ENCODE measurements around the gene CALR.
A peak's percentile ranks its signal among the peaks of the same experiment; 100 is the strongest.
"Not testable (repeated sequence)": the region's sequence is repeated elsewhere in the genome, so short reads cannot be mapped to it uniquely, and the experiment has no call there.

Gene CALR

DNA sequence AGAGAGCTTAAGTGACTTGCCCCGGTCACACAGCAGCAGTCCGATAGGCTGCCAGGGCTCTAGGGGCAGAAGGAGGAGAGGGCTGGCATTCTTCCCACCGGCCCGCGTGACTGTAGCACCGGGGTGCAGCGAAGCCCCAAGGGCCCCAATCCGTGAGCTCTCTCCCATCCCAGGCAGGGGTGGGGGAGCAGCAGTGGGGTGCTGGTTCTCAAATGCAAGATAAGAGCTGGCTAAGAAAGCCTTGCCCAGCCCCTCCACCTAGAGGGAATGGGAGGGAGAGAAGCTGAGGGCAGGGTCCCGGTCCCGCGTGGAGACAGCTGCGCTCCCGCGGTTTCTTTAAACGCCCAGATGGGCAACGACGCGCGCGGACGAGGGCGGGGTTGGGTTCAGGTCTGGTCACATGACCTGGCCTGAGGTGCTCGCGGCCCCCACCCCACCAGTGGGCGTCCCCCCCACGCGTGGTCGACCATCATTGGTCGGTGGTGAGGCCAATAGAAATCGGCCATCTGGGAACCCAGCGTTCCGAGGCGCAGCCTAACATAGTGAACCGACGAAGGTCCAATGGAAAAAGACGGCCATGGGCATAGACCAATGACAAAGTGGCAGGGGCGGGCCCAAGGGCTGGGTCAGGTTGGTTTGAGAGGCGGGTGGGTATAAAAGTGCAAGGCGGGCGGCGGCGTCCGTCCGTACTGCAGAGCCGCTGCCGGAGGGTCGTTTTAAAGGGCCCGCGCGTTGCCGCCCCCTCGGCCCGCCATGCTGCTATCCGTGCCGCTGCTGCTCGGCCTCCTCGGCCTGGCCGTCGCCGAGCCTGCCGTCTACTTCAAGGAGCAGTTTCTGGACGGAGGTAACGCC is at the start of gene CALR:
Gene CALR, plus strand, starts transcription at position 683 of the 852 bp plus-strand sequence. Its CDS starts 71 bp downstream, at position 754.
- TF ChIP-seq, protein P1, sequence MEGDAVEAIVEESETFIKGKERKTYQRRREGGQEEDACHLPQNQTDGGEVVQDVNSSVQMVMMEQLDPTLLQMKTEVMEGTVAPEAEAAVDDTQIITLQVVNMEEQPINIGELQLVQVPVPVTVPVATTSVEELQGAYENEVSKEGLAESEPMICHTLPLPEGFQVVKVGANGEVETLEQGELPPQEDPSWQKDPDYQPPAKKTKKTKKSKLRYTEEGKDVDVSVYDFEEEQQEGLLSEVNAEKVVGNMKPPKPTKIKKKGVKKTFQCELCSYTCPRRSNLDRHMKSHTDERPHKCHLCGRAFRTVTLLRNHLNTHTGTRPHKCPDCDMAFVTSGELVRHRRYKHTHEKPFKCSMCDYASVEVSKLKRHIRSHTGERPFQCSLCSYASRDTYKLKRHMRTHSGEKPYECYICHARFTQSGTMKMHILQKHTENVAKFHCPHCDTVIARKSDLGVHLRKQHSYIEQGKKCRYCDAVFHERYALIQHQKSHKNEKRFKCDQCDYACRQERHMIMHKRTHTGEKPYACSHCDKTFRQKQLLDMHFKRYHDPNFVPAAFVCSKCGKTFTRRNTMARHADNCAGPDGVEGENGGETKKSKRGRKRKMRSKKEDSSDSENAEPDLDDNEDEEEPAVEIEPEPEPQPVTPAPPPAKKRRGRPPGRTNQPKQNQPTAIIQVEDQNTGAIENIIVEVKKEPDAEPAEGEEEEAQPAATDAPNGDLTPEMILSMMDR (conservative IDR thresholded peaks at IDR 0.05; ENCODE audit: control insufficient read depth, insufficient read depth, low read depth, low read length): no peak
- DNase-seq (ENCODE audit: low read depth): peak; percentile 99

DNA sequence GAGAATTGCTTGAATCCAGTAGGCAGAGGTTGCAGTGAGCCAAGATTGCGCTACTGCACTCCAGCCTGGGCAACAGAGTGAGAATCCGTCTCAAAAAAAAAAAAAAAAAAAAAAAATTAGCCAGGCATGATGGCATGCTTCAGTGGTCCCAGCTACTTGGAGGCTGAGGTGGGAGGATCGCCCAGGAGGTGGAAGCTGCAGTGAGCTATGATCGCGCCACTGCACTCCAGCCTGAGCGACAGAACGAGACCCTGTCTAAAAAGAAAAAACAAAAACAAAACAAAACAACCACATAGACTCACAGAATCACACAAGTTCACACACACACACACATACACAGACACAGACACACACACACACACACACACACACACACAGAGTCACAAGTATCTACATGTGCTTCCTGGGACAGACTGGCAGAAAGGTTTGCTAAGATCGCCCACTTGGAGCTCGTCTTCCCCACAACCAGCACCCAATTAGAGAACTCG is 48.1 kb upstream of the CALR start:
- peak overlapping the region; percentile 31 for H3K4me3 ChIP-seq (ENCODE audit: control insufficient read depth, low read depth, low read length)
- not testable (repeated sequence) for DNase-seq (ENCODE audit: low read depth)

More for the DNA sequence above, at the start of gene CALR:
- H3K4me3 ChIP-seq (ENCODE audit: control insufficient read depth, low read depth, low read length): peak within 1 kb of the TSS; percentile 99

DNA sequence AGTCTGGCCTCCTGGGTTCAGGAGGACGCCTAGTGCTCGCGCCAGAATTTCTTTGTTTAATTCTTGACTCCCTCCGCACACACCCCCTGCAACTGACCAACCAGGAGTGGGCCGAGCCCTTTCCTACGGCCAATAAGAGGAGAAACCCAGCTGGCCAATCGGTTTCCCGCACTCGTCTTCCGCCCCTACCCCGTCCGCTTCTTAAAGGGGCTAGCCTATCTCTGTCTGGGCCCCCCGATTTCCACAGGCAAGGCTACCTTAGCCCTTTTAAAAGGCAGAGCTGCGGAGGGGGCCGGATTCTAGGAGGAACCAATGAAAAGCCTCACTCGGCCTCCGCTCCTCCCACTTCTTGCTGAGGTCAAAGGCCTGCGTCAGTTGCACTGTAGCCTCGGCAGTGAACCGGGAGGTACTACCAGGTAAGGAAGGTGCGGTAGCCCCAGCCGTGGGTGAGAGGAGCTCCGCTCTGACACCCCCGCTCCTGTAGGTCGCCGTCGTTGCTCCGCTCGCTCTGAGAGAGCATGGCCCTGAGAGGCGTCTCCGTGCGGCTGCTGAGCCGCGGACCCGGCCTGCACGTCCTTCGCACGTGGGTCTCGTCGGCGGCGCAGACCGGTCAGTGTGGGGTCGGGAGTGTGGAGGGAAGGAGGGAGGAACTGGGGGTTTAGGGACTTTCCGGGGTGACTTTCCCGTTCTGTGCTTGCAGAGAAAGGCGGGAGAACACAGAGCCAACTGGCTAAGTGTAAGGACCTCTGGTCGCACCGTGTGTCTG is 47.4 kb upstream of the CALR start, which contains the start of gene GCDH:
Gene GCDH, plus strand, starts transcription at position 374 of the 766 bp plus-strand sequence. Its CDS starts 145 bp downstream, at position 519.
- TF ChIP-seq, protein P1 (conservative IDR thresholded peaks at IDR 0.05; ENCODE audit: control insufficient read depth, insufficient read depth, low read depth, low read length): no peak
- peak; percentile 98 for DNase-seq (ENCODE audit: low read depth)
- H3K4me3 ChIP-seq (ENCODE audit: control insufficient read depth, low read depth, low read length): peak within 1 kb of the TSS; percentile 88

DNA sequence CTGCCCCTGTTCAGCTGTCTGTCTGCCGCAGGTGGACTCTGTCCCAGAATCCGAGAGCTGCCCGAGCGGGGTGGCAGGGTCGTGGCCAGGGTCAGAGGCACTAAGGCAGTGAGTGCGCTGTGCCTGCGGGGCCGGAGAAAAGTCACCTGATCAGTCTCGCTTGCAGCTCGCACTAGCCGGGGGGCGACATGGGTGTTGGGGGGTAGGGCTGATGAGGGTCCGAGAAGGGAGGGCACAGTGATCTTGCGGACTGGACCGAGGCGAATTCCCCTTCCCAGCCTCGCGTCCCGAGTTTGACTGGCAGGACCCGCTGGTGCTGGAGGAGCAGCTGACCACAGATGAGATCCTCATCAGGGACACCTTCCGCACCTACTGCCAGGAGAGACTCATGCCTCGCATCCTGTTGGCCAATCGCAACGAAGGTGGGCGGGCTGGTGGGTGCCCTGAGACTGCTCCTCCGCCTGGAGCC is 46.8 kb upstream of the CALR start:
- TF ChIP-seq, protein P1 (conservative IDR thresholded peaks at IDR 0.05; ENCODE audit: control insufficient read depth, insufficient read depth, low read depth, low read length): no peak
- no peak for DNase-seq (ENCODE audit: low read depth)
- H3K4me3 ChIP-seq (ENCODE audit: control insufficient read depth, low read depth, low read length): peak overlapping the region; percentile 88

DNA sequence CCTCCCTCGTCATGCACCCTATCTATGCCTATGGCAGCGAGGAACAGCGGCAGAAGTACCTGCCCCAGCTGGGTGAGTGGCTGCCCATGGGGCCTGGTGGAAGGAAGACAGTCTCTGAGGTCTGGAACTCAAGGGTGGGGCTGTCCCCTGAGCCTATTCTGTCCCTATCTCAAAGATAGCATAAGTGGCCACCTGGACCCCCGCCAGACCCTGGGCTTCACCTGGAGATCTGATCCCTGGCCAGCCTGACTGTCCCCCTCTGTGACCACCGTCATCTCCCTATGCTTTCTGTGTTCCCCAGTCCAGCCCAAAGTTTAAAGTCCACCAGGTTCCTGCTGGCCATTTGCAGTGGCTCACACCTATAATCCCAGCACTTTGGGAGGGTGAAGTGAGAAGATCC is 44.8 kb upstream of the CALR start:
- no peak overlapping the region for H3K4me3 ChIP-seq (ENCODE audit: control insufficient read depth, low read depth, low read length)
- TF ChIP-seq, protein P1 (conservative IDR thresholded peaks at IDR 0.05; ENCODE audit: control insufficient read depth, insufficient read depth, low read depth, low read length): no peak
- no peak for DNase-seq (ENCODE audit: low read depth)

DNA sequence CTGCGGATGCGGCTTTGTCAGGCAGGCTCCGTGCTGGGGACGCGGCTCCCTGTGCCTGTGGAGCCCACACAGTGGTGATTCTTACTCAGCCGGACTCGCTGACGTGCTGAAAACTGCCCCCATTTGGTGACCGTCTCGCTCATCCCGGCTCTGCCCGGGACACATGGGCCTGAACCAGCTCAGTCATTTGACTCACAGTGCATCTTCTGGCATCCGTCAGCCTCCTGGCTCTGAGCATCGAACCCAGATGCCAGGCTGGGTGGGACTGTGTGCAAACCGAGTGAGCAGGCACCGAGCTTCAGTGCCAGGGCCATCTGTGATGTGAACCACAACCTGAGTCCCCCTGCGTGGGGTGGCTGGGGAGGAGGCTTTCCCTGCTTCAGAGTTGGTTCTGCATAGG is 41.9 kb upstream of the CALR start:
- TF ChIP-seq, protein P1 (conservative IDR thresholded peaks at IDR 0.05; ENCODE audit: control insufficient read depth, insufficient read depth, low read depth, low read length): no peak
- H3K4me3 ChIP-seq (ENCODE audit: control insufficient read depth, low read depth, low read length): no peak overlapping the region
- no peak for DNase-seq (ENCODE audit: low read depth)

Measured in fibroblast of mammary gland (primary cell).